ENCODE measurements around the gene JMY.
"Not testable (repeated sequence)": the region's sequence is repeated elsewhere in the genome, so short reads cannot be mapped to it uniquely, and the experiment has no call there.

JMY gene

GRCh38 chr5:79236970-79237739 lies 1.2 kb downstream of the JMY start:
- DNase-seq (ENCODE audit: low read depth in 2 of 2, low spot score in 1 of 2), result no peak

- no peak for DNase-seq (ENCODE audit: low read depth in 2 of 2, low spot score in 1 of 2)
Measured at GRCh38 chr5:79237740-79238560, 2.0 kb downstream of the JMY start.

- no peak for DNase-seq (ENCODE audit: low read depth in 2 of 2, low spot score in 1 of 2)
Measured at GRCh38 chr5:79240561-79240960, 4.6 kb downstream of the JMY start.

GRCh38 chr5:79241535-79241979 lies 5.6 kb downstream of the JMY start:
- DNase-seq (ENCODE audit: low read depth in 2 of 2, low spot score in 1 of 2), result no peak

- no peak for DNase-seq (ENCODE audit: low read depth in 2 of 2, low spot score in 1 of 2)
Measured at GRCh38 chr5:79242242-79243039, 6.5 kb downstream of the JMY start.

- DNase-seq (ENCODE audit: low read depth in 2 of 2, low spot score in 1 of 2), result no peak
Measured at GRCh38 chr5:79243224-79243623, 7.3 kb downstream of the JMY start.

- DNase-seq (ENCODE audit: low read depth in 2 of 2, low spot score in 1 of 2), result not testable (repeated sequence)
Measured at GRCh38 chr5:79254067-79254466, 18.1 kb downstream of the JMY start.

- no peak for DNase-seq (ENCODE audit: low read depth in 2 of 2, low spot score in 1 of 2)
Measured at GRCh38 chr5:79255786-79256557, 20.0 kb downstream of the JMY start.

- no peak for DNase-seq (ENCODE audit: low read depth in 2 of 2, low spot score in 1 of 2)
Measured at GRCh38 chr5:79256563-79256962, 20.6 kb downstream of the JMY start.

GRCh38 chr5:79257314-79257713 lies 21.4 kb downstream of the JMY start:
- DNase-seq (ENCODE audit: low read depth in 2 of 2, low spot score in 1 of 2), result no peak

- DNase-seq (ENCODE audit: low read depth in 2 of 2, low spot score in 1 of 2), result no peak
Measured at GRCh38 chr5:79258801-79259200, 22.9 kb downstream of the JMY start.

GRCh38 chr5:79259383-79259782 lies 23.5 kb downstream of the JMY start:
- DNase-seq (ENCODE audit: low read depth in 2 of 2, low spot score in 1 of 2), result no peak

GRCh38 chr5:79259810-79260209 lies 23.9 kb downstream of the JMY start:
- DNase-seq (ENCODE audit: low read depth in 2 of 2, low spot score in 1 of 2), result no peak

- no peak for DNase-seq (ENCODE audit: low read depth in 2 of 2, low spot score in 1 of 2)
Measured at GRCh38 chr5:79261897-79262296, 26.0 kb downstream of the JMY start.

GRCh38 chr5:79263290-79263689 lies 27.4 kb downstream of the JMY start:
- DNase-seq (ENCODE audit: low read depth in 2 of 2, low spot score in 1 of 2), result no peak

- DNase-seq (ENCODE audit: low read depth in 2 of 2, low spot score in 1 of 2), result no peak
Measured at GRCh38 chr5:79267180-79267579, 31.2 kb downstream of the JMY start.

- no peak for DNase-seq (ENCODE audit: low read depth in 2 of 2, low spot score in 1 of 2)
Measured at GRCh38 chr5:79269733-79270166, 33.8 kb downstream of the JMY start.

GRCh38 chr5:79273341-79273740 lies 37.4 kb downstream of the JMY start:
- no peak for DNase-seq (ENCODE audit: low read depth in 2 of 2, low spot score in 1 of 2)

GRCh38 chr5:79284846-79285245 lies 48.9 kb downstream of the JMY start:
- no peak for DNase-seq (ENCODE audit: low read depth in 2 of 2, low spot score in 1 of 2)

- no peak for DNase-seq (ENCODE audit: low read depth in 2 of 2, low spot score in 1 of 2)
Measured at GRCh38 chr5:79285285-79285684, 49.4 kb downstream of the JMY start.

GRCh38 chr5:79285833-79286232 lies 49.9 kb downstream of the JMY start:
- DNase-seq (ENCODE audit: low read depth in 2 of 2, low spot score in 1 of 2), result no peak
